OCI-LY3 (cell line): ENCODE results near the gene GRIK1.

ENCODE experiments used
- CTCF ChIP-seq: fragments of 200-600, 300-600 bp; sonication (generic); IDR thresholded peaks from 2 replicates; pipeline ENCODE4 v1.5.1; 2014; ENCODE audit warnings: antibody characterized with exemption, low read length, low read depth
- EZH2phosphoT487 ChIP-seq: fragments of 200-600 bp; shearing (Covaris generic); IDR thresholded peaks from 2 replicates; pipeline ENCODE4 v1.6.1; 2018; ENCODE audit warnings: antibody characterized with exemption, mixed run types, low read depth

GRCh38 chr21:29555601-29556000 is 384.2 kb downstream of the GRIK1 start:
- no peak for TF ChIP-seq CTCF
- TF ChIP-seq EZH2phosphoT487, result no peak
